Measurements from ENCODE around the gene AGAP5. TPM values are rescaled to one million over a fixed set of nuclear protein-coding genes. Genes with fewer than 3 reads are reported as not detected.
"Not testable (repeated sequence)": the region's sequence is repeated elsewhere in the genome, so short reads cannot be mapped to it uniquely, and the experiment has no call there.

Gene AGAP5
- total RNA-seq: 7.4 TPM
- long read RNA-seq, partial matches to known transcripts: 0 of 2 reads
- long read RNA-seq, other reads (novel, unspliced or antisense): 2 of 2 reads

DNA sequence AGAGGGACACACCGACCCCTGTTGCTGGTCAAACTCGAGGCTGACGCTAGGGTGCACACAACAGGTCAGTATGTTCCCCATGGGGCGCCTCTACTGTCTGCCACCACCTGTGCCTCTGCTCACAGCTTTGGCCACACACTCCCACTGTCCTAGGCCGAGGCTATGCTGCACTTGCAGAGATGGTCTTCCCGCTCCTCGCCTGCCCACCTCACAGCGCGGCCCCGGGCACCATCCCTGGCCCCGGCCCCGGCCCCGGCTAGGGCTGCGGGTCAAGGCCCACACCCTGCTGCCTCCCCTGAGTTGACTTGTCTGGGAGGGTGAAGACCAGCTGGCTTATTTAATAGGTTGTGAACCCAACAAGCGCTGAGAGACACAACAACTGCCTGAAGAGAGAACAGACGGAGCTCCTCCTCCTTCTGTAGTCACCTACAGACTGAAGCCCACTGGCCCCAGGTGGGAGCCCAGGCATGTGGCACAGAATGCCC is at the start of gene AGAP5:
AGAP5 (minus strand) TSS at position 435 of the 485 bp plus-strand sequence; CDS start at position 81, 354 bp downstream.
- DNase-seq (ENCODE audit: low spot score): not testable (repeated sequence)

DNA sequence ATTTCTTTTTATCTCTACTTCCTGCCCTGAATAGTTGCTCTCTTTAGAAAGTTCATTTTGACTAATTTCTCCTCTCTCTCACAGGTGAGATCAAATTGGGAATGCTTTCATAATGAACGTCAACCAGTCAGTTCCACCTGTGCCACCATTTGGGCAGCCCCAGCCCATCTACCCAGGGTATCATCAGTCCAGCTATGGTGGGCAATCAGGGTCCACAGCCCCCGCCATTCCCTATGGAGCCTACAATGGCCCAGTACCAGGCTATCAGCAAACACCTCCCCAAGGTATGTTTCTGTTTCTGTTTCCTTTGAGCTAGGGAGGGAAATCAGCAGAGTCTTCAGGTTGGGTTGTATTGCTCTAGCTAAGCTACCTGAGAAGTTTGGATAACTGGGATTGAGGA is 48.8 kb upstream of the AGAP5 start:
- peak; percentile 26 for DNase-seq (ENCODE audit: low spot score)

DNA sequence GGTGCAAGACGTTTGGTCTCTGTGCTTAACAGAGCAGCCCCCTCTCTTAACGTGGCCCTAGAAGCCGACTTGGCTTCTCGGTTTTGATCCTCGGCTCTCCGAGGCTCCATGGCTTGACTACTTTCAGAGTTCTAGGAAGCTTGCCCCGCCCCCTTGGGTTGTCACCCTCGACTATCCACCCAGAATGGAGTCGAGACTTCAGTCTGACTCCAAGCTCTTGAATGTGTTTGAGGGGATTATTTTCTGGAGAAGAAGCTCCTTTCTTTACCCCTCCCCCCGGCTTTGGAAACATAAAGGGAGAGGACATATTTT is 46.7 kb upstream of the AGAP5 start:
- no peak for DNase-seq (ENCODE audit: low spot score)

DNA sequence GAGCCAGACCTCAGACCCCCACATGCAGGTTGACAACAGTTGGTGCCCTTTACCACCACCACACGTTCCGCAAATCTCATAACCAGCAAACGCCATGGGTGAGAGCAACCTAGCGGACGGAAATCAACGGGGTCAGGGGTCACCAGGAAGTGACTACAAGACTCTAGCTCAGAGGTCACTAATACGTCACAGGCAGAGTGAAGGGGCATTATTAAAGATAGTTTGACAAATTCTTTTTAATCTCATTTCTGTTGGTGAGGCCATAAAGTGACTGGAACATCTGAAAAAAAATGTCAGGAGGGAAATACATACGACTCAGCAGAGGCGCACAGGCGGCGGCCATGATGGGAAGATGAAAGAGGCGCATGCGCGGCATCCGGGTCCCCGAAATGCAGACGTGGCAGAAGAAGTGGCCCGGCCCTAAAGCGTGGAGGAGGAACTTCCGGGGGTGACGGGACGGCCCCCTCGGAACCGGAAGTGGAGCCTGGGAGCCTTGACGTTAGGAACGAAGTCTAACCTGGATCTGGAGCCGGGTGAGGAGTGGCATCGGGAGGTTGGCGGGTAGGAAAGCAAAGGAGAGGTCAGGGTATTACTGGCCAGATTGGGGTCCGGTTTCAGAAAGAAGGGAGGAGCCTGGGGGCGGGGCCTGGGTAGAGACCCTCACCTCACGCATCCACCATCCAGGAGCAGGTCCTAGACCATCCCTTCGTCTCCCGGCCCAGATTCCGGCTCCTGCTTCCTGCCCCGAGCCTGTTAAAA is 46.2 kb upstream of the AGAP5 start, which contains the start of gene SEC24C:
SEC24C (plus strand) TSS at position 468 of the 759 bp plus-strand sequence. CDS start 2,461 bp downstream, outside the sequence.
- peak; percentile 98 for DNase-seq (ENCODE audit: low spot score)

DNA sequence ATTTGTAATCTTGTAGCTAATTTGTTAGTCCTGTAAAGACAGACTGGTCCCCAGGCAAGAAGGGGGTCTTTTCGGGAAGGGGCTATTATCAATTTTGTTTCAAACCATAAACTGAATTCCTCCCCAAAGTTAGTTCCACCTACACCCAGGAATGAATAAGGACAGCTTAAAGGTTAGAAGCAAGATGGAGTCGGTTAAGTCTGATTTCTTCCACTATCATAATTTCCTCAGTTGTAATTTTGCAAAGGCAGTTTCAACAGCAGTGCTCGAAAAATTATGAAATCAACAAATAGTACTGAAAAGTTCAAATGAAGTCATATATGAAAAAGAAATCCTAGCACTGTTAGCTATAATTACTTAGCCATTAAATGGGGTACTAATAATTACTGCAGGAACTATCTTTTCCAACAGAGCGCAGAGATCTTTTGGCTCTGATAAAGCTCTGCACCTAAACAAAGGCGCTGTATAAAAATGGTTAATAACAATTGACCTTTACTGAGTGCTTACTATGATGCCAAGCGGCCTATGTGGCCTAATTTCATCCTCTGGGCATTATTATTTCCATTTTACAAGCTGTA is 45.5 kb upstream of the AGAP5 start:
- DNase-seq (ENCODE audit: low spot score): no peak

DNA sequence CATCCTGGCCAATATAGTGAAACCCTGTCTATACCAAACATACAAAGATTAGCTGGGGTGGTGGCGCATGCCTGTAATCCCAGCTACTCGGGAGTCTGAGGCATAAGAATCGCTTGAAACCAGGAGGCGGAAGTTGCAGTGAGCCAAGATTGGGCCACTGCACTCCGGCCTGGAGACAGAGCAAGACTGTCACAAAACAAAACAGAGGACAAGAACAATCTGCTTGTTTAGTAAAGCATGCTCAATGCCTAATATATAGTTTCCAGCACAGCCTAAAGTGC is 44.5 kb upstream of the AGAP5 start:
- peak; percentile 45 for DNase-seq (ENCODE audit: low spot score)

DNA sequence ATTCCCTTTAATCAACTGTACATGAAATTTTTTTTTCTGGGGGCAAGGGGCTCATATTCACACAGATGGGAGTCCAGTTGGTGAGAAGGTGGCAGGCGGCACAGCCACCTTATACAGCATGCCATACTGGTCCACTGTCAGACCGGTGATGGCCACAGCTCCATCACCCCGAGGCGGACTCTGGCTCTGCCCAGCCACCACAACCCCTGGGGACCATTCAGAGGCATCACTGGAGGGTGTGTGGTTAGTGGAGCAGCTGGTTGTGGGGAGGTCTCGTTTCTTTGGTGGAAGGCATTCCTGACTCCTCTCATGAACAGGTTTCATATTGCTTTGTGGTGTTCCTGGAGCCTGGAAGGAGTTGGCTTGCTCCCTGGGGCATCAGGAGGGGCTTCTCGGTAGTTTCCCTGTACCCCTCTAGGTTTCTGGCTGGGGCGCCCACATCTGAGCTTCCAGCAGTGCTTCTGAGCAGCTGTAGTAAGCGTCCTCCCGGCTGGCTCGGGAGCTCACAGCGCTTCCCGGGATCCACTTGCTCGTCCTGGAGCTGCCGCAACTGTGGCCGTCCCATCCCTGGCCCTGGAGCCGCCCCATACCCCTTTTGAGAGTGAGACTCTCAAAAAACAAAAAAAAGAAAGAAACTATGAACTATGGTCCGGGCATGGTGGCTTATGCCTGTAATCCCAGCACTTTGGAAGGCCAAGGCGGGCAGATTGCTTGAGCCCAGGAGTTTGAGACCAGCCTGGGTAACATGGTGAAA is 42.8 kb upstream of the AGAP5 start:
- DNase-seq (ENCODE audit: low spot score): peak; percentile 55

DNA sequence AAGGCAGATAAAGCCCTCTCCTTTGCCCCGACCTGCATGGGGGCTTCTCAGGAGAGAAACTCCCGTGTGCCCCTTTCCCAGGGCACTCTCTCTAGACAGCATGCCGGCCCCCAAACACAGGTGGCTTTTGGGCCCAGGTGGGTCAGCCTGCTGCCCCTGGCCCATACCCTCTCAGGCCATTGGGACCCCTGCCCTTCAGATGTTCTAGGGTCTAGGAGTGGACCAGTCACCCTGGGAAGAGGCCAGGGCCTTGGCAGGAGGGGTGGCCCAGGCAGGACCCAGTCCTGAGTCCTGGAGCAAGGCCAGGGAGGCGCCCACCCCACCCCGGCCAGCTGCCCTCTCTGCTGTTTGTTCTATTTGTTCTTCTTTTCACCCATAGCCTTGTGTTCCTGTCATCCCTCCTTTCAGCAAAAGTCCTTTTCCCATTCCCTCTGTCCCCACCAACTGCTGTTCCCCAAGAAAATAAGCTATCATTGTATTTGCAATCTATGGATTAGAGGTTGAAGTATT is 36.9 kb upstream of the AGAP5 start:
- no peak for DNase-seq (ENCODE audit: low spot score)

DNA sequence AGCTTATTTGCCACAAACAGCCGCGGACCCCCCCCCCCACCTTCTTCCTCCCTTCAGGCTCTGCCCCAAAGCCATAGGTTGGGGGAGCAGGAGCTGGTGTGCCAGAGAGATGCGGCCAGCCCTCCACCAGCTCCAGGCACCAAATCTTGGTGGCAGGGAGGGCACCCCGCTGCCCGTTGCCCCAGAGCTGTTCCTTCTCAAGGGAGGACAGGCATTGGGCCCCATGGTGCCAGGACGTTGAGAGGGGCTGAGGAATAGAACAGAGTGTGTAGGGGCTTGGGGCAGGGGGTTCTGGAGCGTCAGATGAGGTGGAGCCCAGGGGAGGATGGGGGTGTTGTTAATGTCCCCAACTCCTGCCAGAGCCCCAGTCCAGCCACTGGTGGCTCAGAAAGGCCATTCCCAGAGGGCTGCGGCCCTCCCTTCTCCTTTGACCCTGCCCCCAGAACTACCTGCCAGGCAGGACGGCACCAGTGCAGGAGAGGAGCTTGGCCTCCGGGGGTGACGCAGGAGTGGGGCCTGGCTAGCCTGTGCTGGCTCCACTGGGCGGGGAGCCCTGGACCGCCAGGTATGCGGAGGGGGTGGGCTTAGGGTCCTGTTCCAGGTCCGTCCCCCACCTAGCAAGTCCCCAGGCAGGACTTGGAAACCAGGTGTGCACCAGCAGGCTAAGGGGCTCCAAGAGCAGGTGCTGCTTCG is 36.3 kb upstream of the AGAP5 start:
- no peak for DNase-seq (ENCODE audit: low spot score)

DNA sequence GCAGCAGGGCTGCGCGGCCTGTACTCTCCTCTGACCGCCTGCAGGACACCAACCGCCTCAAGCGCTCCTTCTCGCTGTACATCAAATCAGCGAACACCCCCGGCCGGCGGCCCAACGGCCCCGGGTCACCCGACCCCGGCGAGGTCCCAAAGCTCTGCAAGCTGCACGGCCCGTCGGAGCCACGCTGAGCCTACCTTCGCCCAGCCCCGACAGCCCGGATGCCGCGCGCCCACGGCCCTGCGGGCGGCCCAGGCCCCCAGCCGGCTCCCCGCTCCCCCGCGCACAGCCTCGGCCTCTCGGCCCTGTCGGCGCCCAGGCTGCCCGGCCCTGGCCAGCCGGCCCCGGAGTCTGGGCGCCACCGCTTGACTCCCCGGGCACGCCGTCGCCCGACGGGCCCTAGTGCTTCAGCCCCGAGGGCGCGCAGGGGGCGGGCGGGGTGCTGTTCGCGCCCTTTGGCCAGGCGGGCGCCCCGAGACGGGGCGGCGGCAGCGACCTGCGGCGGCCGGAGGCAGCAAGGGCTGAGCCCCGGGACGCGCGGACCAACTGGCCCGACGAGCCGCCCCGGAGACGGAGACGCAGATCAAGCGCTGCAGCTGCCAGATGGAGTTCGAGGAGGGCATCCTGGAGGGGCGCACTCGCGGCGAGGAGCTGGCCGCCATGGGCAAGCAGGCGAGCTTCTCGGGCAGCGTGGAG is 35.2 kb upstream of the AGAP5 start:
- no peak for DNase-seq (ENCODE audit: low spot score)

DNA sequence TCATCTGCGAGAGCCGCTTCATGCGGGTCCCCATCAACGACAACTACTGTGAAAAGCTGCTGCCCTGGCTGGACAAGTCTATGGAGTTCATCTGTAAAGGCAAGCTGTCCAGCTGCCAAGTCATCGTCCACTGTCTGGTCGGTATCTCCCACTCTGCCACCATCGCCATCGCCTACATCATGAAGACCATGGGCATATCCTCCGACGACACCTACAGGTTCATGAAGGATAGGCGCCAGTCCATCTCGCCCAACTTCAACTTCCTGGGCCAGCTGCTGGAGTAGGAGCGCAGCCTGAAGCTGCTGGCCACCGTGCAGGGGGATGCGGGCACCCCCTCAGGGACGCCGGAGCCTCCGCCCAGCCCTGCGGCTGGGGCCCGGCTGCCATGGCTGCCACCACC is 34.5 kb upstream of the AGAP5 start:
- no peak for DNase-seq (ENCODE audit: low spot score)

DNA sequence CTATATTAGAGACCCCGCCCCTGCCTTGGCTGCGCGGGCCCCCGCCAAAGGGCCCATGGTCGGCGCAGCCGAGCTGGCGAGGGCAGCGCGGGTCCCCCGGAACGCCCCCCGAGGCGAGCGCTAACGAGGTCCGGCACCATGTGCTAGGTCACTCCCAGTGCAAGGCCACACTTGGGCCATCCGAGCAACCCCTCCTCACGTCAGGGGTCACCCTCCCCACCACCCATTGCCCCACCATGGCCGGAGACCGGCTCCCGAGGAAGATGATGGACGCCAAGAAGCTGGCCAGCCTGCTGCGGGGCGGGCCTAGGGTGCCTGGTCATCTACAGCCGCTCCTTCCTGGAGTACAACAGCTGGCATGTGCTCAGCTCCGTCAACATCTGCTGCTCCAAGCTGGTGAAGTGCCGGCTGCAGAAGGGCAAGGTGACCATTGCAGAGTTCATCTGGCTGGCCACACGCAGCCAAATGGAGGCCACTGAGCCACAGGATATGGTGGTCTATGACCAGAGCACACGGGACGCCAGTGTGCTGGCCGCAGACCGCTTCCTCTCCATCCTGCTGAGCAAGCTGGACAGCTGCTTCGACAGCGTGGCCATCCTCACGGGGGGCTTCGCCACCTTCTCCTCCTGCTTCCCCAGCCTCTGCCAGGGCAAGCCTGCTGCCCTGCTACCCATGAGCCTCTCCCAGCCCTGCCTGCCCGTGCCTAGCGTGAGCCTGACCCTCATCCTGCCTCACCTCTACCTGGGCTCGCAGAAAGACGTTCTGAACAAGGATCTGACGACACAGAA is 33.9 kb upstream of the AGAP5 start:
- DNase-seq (ENCODE audit: low spot score): no peak

DNA sequence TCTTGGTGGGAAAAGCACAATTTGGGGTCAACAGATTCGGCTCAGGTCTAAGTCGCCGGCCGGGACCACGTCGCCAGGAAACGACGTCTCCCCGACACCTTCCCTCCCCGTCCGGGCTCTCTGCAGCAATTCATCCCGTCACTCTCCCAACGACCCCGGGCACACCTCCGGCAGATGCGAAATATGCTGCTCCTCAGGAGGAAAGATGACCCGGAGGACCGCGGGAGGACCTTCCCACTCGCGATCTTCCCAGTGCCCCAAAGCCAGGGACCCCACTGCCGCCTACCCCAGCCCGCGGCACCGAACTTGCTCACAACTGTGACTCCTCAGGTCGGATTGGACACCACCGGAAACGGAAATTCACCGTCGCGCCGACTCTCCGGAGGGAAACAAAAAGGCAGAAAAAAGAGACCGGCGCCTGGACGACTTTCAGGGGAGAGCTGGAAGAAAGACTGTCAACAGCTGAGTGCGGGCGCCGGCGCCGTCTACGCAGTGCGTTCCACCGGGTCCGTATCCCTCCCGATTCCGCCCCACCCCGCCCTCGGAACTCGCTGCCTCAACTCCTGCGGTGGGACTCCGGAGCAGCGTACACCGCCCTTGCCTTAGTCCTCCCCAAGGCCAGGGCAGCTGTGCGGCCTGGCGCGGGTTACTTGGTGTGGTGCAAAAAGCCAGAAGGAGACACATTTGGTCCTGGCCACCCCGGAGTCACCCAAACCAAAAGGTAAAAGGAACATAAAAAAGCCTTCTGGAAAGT is 32.4 kb upstream of the AGAP5 start:
- DNase-seq (ENCODE audit: low spot score): peak; percentile 97

DNA sequence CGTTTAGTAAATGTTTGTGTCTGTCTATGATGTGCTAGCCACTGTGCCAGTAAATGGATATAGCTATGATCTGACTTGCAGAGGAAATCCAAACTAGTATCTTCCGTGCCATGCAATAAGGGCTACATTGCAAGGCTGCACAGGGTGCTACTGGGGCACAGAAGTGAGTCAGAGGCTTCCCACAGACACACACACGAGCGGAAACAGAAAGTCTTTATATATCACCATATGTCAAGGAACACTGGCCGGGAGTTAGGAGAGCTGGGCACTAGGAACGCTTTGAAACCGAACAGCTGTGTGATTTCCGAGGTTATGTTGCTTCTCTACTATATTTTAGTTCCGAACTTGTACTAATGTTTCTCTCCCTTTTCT is 31.9 kb upstream of the AGAP5 start:
- DNase-seq (ENCODE audit: low spot score): not testable (repeated sequence)

DNA sequence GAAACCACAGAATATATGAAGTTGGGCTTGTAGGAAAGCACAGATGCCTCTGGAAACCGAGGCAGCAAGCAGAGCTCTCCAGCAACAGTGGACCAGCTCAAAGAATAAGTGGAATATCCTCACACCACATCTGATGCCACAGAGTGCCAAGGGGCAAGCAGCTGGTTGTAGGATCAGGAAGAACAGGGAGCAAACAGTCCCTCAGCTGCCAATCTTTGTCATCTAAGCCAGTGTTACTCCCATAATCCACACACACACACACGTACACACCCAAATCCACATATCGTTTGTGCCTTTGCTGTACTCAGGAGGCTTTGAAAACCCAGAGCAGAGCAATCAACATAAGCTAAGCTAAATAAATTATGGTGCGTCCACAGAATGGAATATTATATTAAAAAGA is 25.6 kb upstream of the AGAP5 start:
- DNase-seq (ENCODE audit: low spot score): no peak

DNA sequence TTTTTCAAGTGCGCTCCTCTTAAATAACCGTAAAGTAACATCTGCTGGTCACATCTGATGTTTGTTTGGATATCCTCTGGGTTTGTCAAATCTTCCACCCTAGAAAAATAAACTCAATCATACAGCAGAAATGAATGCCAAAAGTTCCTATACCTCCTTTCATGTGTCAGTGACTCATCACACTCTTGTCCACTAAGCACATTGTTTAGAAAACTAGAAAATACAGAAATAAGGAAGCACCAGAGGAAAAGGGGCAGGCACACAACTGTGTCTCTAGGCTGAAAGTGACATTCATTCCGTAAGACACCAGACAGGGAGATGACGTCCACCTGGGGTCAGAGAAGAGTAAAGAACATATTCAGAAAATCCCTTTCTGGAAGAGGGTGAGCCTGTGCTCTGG is 22.7 kb upstream of the AGAP5 start:
- DNase-seq (ENCODE audit: low spot score): not testable (repeated sequence)

DNA sequence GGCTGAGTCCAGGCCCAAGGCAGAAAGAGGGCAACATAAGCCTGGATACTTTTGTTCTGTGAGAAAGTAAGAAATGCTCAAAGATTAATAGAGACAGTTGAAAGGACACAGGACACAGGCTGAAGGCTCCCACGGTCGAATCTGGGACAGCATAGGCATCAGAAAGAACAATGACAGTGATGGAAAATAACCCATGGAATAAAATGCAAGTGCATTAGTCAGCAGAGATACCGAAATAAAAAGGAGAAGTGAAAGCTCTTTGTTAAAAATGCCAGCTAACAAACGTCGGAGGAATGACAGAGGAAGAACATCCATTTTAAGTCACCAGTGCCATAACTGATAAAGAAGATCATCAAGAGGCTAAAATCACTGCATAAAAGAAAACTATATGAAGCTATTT is 19.6 kb upstream of the AGAP5 start:
- no peak for DNase-seq (ENCODE audit: low spot score)

DNA sequence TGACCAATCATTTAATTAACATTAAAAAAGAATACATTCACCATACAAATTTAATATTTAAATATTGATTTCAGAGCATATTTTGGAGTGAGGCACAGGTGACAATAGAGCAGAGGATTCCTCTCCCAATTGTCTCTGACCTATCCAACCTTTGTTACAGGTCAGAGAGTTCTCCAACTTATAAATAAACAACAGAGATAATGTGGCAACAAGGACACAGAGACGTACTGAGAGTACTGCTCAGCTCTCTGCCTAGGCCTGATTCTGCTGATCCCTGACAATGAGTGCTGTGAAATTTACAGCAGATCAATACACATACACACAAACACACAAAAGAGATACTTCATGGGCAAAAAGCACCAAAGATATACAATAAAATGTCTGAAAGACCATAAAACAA is 18.3 kb upstream of the AGAP5 start:
- no peak for DNase-seq (ENCODE audit: low spot score)
